ENCODE results near the gene RABGAP1L. TPM values are rescaled to one million over a fixed set of nuclear protein-coding genes. Genes with fewer than 3 reads are reported as not detected.

RABGAP1L gene
- total RNA-seq, 4 donors from 2014 or later: 39.3 to 101 (median 63.7) TPM

GRCh38 chr1:174297351-174297750, 138.0 kb downstream of the RABGAP1L start:
- Histone ChIP-seq H3K36me3 (peaks cover 0 to 10% (median 5%) of the 10 kb centered on the region in 4 donors), H3K27ac (replicated peaks in 1 of 4) (no peak overlapping the region), H3K4me3 (no peak overlapping the region), H3K9me3 (peaks cover 0 to 8% (median 4%) of the 10 kb centered on the region in 4 donors), H3K27me3 (no peaks in the 10 kb centered on the region), H3K4me1 (no peaks in the 10 kb centered on the region)
- WGBS: 85% methylated on average over 10 of the region's 10 CpGs
- intact Hi-C loops (cut with DNase I): no loop called here
- TF ChIP-seq EP300 (IDR thresholded peaks at IDR 0.05): no peak
- no peak for TF ChIP-seq POLR2A (IDR thresholded peaks at IDR 0.05; ENCODE audit: low read depth)
- no peak for TF ChIP-seq CTCF (IDR thresholded peaks at IDR 0.05)
- TF ChIP-seq POLR2AphosphoS5 (IDR thresholded peaks at IDR 0.05): no peak
- no peak for DNase-seq (ENCODE audit: extremely low spot score)

- Histone ChIP-seq H3K4me3 (no peak overlapping the region), H3K9me3 (peaks cover 0 to 8% (median 4%) of the 10 kb centered on the region in 4 donors), H3K4me1 (no peaks in the 10 kb centered on the region), H3K36me3 (peaks cover 0 to 24% (median 15%) of the 10 kb centered on the region in 4 donors), H3K27me3 (no peaks in the 10 kb centered on the region), H3K27ac (replicated peaks in 1 of 4) (no peak overlapping the region)
- intact Hi-C loops (cut with DNase I): no loop called here
- WGBS: 99% methylated on average over 5 of the region's 5 CpGs
- no peak for DNase-seq (ENCODE audit: extremely low spot score)
- TF ChIP-seq POLR2AphosphoS5 (IDR thresholded peaks at IDR 0.05): no peak
- TF ChIP-seq EP300 (IDR thresholded peaks at IDR 0.05): no peak
- TF ChIP-seq POLR2A (IDR thresholded peaks at IDR 0.05; ENCODE audit: low read depth): no peak
- no peak for TF ChIP-seq CTCF (IDR thresholded peaks at IDR 0.05)
Measured at GRCh38 chr1:174301295-174302077, 142.2 kb downstream of the RABGAP1L start.

GRCh38 chr1:174308604-174309003, 149.3 kb downstream of the RABGAP1L start:
- peaks cover 0 to 18% (median 10%) of the 10 kb centered on the region in 4 donors for H3K9me3 ChIP-seq
- DNase-seq (ENCODE audit: extremely low spot score): no peak
- no peak for TF ChIP-seq POLR2AphosphoS5 (IDR thresholded peaks at IDR 0.05)
- TF ChIP-seq CTCF (IDR thresholded peaks at IDR 0.05): no peak
- TF ChIP-seq EP300 (IDR thresholded peaks at IDR 0.05): no peak
- no peak for TF ChIP-seq POLR2A (IDR thresholded peaks at IDR 0.05; ENCODE audit: low read depth)
- peaks cover 0 to 21% (median 13%) of the 10 kb centered on the region in 4 donors for H3K36me3 ChIP-seq
- intact Hi-C loops (cut with DNase I): no loop called here
- no peak overlapping the region for H3K4me3 ChIP-seq
- no peaks in the 10 kb centered on the region for H3K27me3 ChIP-seq
- H3K27ac ChIP-seq (replicated peaks in 1 of 4): no peak overlapping the region
- no peaks in the 10 kb centered on the region for H3K4me1 ChIP-seq

- DNase-seq (ENCODE audit: extremely low spot score): no peak
- Histone ChIP-seq H3K27me3 (no peaks in the 10 kb centered on the region), H3K9me3 (peaks cover 0 to 21% (median 13%) of the 10 kb centered on the region in 4 donors), H3K27ac (replicated peaks in 1 of 4) (no peak overlapping the region), H3K36me3 (peaks cover 0 to 21% (median 13%) of the 10 kb centered on the region in 4 donors), H3K4me3 (no peak overlapping the region), H3K4me1 (no peaks in the 10 kb centered on the region)
- TF ChIP-seq POLR2A (IDR thresholded peaks at IDR 0.05; ENCODE audit: low read depth) (no peak), POLR2AphosphoS5 (IDR thresholded peaks at IDR 0.05) (no peak), CTCF (IDR thresholded peaks at IDR 0.05) (no peak), EP300 (IDR thresholded peaks at IDR 0.05) (no peak)
- intact Hi-C loops (cut with DNase I): no loop called here
Measured at GRCh38 chr1:174309490-174309889, 150.2 kb downstream of the RABGAP1L start.
